Measurements from ENCODE around the gene CYYR1. TPM values are rescaled to one million over a fixed set of nuclear protein-coding genes. Genes with fewer than 3 reads are reported as not detected.

CYYR1 gene
- total RNA-seq, 1 donor from 2014 or later: 40.7 TPM

DNA sequence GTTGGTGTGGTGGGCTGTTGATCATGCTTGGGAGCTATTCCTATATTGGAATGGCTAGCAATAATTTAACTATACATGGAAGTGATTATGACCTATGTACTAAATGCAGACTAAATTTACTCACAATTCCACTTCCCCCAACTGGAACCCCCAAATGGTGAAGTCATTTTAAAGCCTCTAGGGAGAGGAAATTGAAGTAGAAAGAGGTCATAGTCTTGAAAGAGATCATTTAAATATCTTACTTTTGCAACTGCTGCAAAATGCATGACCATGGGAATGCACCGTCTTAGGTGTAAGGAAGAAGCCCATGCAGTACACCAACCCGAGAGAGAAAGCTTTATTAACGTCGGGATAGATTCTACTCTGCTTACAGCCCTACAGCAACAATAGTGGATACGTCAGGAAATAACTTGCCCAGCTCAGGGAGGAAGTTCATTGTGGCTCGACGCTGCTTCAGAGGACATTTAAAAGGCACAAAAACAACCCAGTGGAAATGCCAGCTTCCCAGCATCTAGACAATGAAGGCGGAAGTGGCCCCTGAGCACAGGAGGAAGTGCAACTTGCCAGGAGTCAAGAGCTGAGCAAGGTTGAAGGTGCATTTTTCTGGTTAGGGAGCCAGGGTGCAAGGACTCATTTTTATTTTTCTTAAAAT is 26.5 kb downstream of the CYYR1 start:
- H3K27me3 Mint-ChIP-seq (ENCODE audit: unreplicated experiment): no peaks in the 10 kb centered on the region
- no peaks in the 10 kb centered on the region for H3K9me3 Mint-ChIP-seq (ENCODE audit: unreplicated experiment)
- H3K36me3 Mint-ChIP-seq (ENCODE audit: unreplicated experiment): peaks cover 8% of the 10 kb centered on the region
- H3K4me1 Mint-ChIP-seq (ENCODE audit: low read depth, unreplicated experiment): peaks cover 28% of the 10 kb centered on the region
- TF ChIP-seq, protein P1, sequence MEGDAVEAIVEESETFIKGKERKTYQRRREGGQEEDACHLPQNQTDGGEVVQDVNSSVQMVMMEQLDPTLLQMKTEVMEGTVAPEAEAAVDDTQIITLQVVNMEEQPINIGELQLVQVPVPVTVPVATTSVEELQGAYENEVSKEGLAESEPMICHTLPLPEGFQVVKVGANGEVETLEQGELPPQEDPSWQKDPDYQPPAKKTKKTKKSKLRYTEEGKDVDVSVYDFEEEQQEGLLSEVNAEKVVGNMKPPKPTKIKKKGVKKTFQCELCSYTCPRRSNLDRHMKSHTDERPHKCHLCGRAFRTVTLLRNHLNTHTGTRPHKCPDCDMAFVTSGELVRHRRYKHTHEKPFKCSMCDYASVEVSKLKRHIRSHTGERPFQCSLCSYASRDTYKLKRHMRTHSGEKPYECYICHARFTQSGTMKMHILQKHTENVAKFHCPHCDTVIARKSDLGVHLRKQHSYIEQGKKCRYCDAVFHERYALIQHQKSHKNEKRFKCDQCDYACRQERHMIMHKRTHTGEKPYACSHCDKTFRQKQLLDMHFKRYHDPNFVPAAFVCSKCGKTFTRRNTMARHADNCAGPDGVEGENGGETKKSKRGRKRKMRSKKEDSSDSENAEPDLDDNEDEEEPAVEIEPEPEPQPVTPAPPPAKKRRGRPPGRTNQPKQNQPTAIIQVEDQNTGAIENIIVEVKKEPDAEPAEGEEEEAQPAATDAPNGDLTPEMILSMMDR (IDR thresholded peaks at IDR 0.05; ENCODE audit: partially characterized antibody, unreplicated experiment): no peak
- no peak overlapping the region for H3K27ac Mint-ChIP-seq (ENCODE audit: unreplicated experiment)
- no peak overlapping the region for H3K4me3 Mint-ChIP-seq (ENCODE audit: unreplicated experiment)
- no peak for DNase-seq

- H3K9me3 Mint-ChIP-seq (ENCODE audit: unreplicated experiment): no peaks in the 10 kb centered on the region
- no peaks in the 10 kb centered on the region for H3K27me3 Mint-ChIP-seq (ENCODE audit: unreplicated experiment)
- no peak for DNase-seq
- no peak overlapping the region for H3K27ac Mint-ChIP-seq (ENCODE audit: unreplicated experiment)
- TF ChIP-seq, protein P1 (IDR thresholded peaks at IDR 0.05; ENCODE audit: partially characterized antibody, unreplicated experiment): no peak
- no peak overlapping the region for H3K4me3 Mint-ChIP-seq (ENCODE audit: unreplicated experiment)
- H3K4me1 Mint-ChIP-seq (ENCODE audit: low read depth, unreplicated experiment): peaks cover 30% of the 10 kb centered on the region
- peaks cover 8% of the 10 kb centered on the region for H3K36me3 Mint-ChIP-seq (ENCODE audit: unreplicated experiment)
Measured at GRCh38 chr21:26544201-26544775, 28.8 kb downstream of the CYYR1 start.

- Mint-ChIP-seq H3K36me3 (ENCODE audit: unreplicated experiment) (peaks cover 4% of the 10 kb centered on the region), H3K4me3 (ENCODE audit: unreplicated experiment) (no peak overlapping the region), H3K9me3 (ENCODE audit: unreplicated experiment) (no peaks in the 10 kb centered on the region), H3K27ac (ENCODE audit: unreplicated experiment) (no peak overlapping the region), H3K4me1 (ENCODE audit: low read depth, unreplicated experiment) (peaks cover 24% of the 10 kb centered on the region), H3K27me3 (ENCODE audit: unreplicated experiment) (no peaks in the 10 kb centered on the region)
- no peak for DNase-seq
- TF ChIP-seq, protein P1 (IDR thresholded peaks at IDR 0.05; ENCODE audit: partially characterized antibody, unreplicated experiment): no peak
Measured at GRCh38 chr21:26540651-26541050, 32.4 kb downstream of the CYYR1 start.

DNA sequence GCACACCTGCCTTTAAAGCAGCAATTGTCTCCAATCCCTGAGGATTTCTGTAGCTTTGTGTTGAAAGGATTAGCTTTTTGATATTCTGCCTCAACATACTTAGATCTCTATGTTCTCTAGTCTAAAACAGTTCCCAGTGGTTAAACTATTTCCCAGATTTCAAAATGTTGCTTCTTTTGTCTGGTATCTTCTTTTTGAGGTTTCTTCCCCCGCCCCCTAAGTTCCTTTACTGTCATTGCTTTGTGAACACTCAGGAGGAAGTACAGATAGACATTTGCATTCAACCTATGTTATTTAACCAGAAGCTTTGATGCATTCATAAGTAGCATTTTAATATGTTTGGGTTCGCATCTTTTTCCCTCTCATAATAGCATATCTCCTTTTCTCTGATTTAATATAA is 33.5 kb downstream of the CYYR1 start:
- no peaks in the 10 kb centered on the region for H3K9me3 Mint-ChIP-seq (ENCODE audit: unreplicated experiment)
- H3K36me3 Mint-ChIP-seq (ENCODE audit: unreplicated experiment): peaks cover 5% of the 10 kb centered on the region
- peaks cover 24% of the 10 kb centered on the region for H3K4me1 Mint-ChIP-seq (ENCODE audit: low read depth, unreplicated experiment)
- TF ChIP-seq, protein P1 (IDR thresholded peaks at IDR 0.05; ENCODE audit: partially characterized antibody, unreplicated experiment): no peak
- no peak overlapping the region for H3K27ac Mint-ChIP-seq (ENCODE audit: unreplicated experiment)
- no peak overlapping the region for H3K4me3 Mint-ChIP-seq (ENCODE audit: unreplicated experiment)
- H3K27me3 Mint-ChIP-seq (ENCODE audit: unreplicated experiment): no peaks in the 10 kb centered on the region
- no peak for DNase-seq

GRCh38 chr21:26534517-26534916 is 38.6 kb downstream of the CYYR1 start:
- peaks cover 2% of the 10 kb centered on the region for H3K27me3 Mint-ChIP-seq (ENCODE audit: unreplicated experiment)
- TF ChIP-seq, protein P1 (IDR thresholded peaks at IDR 0.05; ENCODE audit: partially characterized antibody, unreplicated experiment): no peak
- H3K27ac Mint-ChIP-seq (ENCODE audit: unreplicated experiment): no peak overlapping the region
- no peaks in the 10 kb centered on the region for H3K9me3 Mint-ChIP-seq (ENCODE audit: unreplicated experiment)
- no peak overlapping the region for H3K4me3 Mint-ChIP-seq (ENCODE audit: unreplicated experiment)
- no peak for DNase-seq
- peaks cover 11% of the 10 kb centered on the region for H3K36me3 Mint-ChIP-seq (ENCODE audit: unreplicated experiment)
- no peaks in the 10 kb centered on the region for H3K4me1 Mint-ChIP-seq (ENCODE audit: low read depth, unreplicated experiment)
